Measurements from ENCODE around the gene POLH. TPM values are rescaled to one million over a fixed set of nuclear protein-coding genes. Genes with fewer than 3 reads are reported as not detected.

Gene POLH
- total RNA-seq, 1 experiment from 2014 or later: 28.4 TPM

DNA sequence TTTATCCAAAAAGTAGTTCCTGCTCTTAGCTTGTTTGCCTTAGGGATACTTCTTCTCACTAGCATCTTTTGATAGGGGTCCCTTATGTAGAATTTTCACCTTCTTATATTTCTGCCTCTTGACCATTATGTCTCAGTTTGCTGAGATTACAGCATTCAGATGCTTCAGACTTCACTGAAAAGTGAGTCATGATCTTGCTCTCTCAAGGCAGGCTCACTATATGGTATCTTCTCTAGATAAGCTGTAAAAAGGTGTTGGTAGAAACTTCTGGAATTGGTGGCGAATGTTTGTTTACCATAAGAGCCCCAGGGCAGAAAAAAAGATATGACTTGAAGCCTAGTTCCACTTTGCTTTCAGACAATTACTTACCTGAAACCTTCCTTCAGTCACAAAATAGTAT is 33.4 kb downstream of the POLH start:
- ChIA-PET POLR2A (no interaction called here), CTCF (no interaction called here)
- Histone ChIP-seq H3K4me3 (ENCODE audit: low read depth in 2 of 2, low read length in 2 of 2) (no peak overlapping the region), H3K27me3 (ENCODE audit: control insufficient read depth, insufficient read depth, low read length) (no peaks in the 10 kb centered on the region), H3K36me3 (ENCODE audit: control insufficient read depth, insufficient read depth, low read length) (peaks cover 19% of the 10 kb centered on the region), H3K27ac (ENCODE audit: low read length) (no peak overlapping the region), H3K9me3 (ENCODE audit: control insufficient read depth, insufficient read depth, low read depth, low read length) (no peaks in the 10 kb centered on the region), H3K4me1 (ENCODE audit: control insufficient read depth, insufficient read depth, low read length) (no peaks in the 10 kb centered on the region)
- intact Hi-C loops (cut with micrococcal nuclease; ENCODE audit: unreplicated experiment) (loop anchor here (5.0 kb wide), 1 partner anchor 468 kb away; no protein-coding TSS in a partner anchor), in situ Hi-C loops (cut with HindIII; ENCODE audit: low pct_unique_long_range_greater_than_20kb, low sequenced_read_pairs) (no loop called here)
- DNase-seq (ENCODE audit: low read depth, low spot score) (no peak), ATAC-seq (no peak)
- BruUV-seq (replicated peaks): no TSS peak
- TF ChIP-seq, protein P1, sequence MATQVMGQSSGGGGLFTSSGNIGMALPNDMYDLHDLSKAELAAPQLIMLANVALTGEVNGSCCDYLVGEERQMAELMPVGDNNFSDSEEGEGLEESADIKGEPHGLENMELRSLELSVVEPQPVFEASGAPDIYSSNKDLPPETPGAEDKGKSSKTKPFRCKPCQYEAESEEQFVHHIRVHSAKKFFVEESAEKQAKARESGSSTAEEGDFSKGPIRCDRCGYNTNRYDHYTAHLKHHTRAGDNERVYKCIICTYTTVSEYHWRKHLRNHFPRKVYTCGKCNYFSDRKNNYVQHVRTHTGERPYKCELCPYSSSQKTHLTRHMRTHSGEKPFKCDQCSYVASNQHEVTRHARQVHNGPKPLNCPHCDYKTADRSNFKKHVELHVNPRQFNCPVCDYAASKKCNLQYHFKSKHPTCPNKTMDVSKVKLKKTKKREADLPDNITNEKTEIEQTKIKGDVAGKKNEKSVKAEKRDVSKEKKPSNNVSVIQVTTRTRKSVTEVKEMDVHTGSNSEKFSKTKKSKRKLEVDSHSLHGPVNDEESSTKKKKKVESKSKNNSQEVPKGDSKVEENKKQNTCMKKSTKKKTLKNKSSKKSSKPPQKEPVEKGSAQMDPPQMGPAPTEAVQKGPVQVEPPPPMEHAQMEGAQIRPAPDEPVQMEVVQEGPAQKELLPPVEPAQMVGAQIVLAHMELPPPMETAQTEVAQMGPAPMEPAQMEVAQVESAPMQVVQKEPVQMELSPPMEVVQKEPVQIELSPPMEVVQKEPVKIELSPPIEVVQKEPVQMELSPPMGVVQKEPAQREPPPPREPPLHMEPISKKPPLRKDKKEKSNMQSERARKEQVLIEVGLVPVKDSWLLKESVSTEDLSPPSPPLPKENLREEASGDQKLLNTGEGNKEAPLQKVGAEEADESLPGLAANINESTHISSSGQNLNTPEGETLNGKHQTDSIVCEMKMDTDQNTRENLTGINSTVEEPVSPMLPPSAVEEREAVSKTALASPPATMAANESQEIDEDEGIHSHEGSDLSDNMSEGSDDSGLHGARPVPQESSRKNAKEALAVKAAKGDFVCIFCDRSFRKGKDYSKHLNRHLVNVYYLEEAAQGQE (IDR thresholded peaks at IDR 0.05; ENCODE audit: insufficient read depth in 1 of 2, low read depth in 2 of 2, low read length in 1 of 2): no peak
- TF ChIP-seq, protein P2, sequence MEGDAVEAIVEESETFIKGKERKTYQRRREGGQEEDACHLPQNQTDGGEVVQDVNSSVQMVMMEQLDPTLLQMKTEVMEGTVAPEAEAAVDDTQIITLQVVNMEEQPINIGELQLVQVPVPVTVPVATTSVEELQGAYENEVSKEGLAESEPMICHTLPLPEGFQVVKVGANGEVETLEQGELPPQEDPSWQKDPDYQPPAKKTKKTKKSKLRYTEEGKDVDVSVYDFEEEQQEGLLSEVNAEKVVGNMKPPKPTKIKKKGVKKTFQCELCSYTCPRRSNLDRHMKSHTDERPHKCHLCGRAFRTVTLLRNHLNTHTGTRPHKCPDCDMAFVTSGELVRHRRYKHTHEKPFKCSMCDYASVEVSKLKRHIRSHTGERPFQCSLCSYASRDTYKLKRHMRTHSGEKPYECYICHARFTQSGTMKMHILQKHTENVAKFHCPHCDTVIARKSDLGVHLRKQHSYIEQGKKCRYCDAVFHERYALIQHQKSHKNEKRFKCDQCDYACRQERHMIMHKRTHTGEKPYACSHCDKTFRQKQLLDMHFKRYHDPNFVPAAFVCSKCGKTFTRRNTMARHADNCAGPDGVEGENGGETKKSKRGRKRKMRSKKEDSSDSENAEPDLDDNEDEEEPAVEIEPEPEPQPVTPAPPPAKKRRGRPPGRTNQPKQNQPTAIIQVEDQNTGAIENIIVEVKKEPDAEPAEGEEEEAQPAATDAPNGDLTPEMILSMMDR (IDR thresholded peaks at IDR 0.05): no peak
- TF ChIP-seq TCF7L2 (IDR thresholded peaks at IDR 0.05; ENCODE audit: low read depth, low read length) (no peak), SIN3A (IDR thresholded peaks at IDR 0.05; ENCODE audit: borderline replicate concordance, insufficient read depth, low read depth, low read length) (no peak), POLR2AphosphoS5 (IDR thresholded peaks at IDR 0.05; ENCODE audit: low read depth, low read length) (no peak)

DNA sequence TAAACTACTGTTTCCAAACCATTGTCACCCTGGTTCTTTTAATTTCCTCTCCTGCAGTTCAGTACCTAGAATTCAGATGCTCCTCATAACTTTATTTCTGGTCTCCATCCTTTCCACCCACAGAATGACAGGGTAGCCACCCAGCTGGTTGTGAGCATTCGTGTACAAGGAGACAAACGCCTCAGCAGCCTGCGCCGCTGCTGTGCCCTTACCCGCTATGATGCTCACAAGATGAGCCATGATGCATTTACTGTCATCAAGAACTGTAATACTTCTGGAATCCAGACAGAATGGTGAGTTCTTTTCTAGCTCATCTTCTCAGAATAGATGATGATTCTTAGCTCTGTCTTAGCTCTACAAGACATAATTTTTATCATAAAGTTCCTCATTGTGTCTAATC is 34.4 kb downstream of the POLH start:
- POLR2A ChIA-PET: no interaction called here
- no peak overlapping the region for H3K4me3 ChIP-seq (ENCODE audit: low read depth in 2 of 2, low read length in 2 of 2)
- no peak for TF ChIP-seq POLR2AphosphoS5 (IDR thresholded peaks at IDR 0.05; ENCODE audit: low read depth, low read length)
- no peaks in the 10 kb centered on the region for H3K4me1 ChIP-seq (ENCODE audit: control insufficient read depth, insufficient read depth, low read length)
- in situ Hi-C loops (cut with HindIII; ENCODE audit: low pct_unique_long_range_greater_than_20kb, low sequenced_read_pairs): no loop called here
- CTCF ChIA-PET: no interaction called here
- intact Hi-C loops (cut with micrococcal nuclease; ENCODE audit: unreplicated experiment): no loop called here
- H3K27ac ChIP-seq (ENCODE audit: low read length): no peak overlapping the region
- no peak for ATAC-seq
- H3K9me3 ChIP-seq (ENCODE audit: control insufficient read depth, insufficient read depth, low read depth, low read length): no peaks in the 10 kb centered on the region
- H3K27me3 ChIP-seq (ENCODE audit: control insufficient read depth, insufficient read depth, low read length): no peaks in the 10 kb centered on the region
- DNase-seq (ENCODE audit: low read depth, low spot score): no peak
- no TSS peak for BruUV-seq (replicated peaks)
- peaks cover 16% of the 10 kb centered on the region; the same call in 1 of the 2 replicates for H3K36me3 ChIP-seq (ENCODE audit: control insufficient read depth, insufficient read depth, low read length)

DNA sequence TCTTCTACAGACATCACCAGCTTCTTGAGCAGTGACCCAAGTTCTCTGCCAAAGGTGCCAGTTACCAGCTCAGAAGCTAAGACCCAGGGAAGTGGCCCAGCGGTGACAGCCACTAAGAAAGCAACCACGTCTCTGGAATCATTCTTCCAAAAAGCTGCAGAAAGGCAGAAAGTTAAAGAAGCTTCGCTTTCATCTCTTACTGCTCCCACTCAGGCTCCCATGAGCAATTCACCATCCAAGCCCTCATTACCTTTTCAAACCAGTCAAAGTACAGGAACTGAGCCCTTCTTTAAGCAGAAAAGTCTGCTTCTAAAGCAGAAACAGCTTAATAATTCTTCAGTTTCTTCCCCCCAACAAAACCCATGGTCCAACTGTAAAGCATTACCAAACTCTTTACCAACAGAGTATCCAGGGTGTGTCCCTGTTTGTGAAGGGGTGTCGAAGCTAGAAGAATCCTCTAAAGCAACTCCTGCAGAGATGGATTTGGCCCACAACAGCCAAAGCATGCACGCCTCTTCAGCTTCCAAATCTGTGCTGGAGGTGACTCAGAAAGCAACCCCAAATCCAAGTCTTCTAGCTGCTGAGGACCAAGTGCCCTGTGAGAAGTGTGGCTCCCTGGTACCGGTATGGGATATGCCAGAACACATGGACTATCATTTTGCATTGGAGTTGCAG is 37.9 kb downstream of the POLH start:
- H3K27me3 ChIP-seq (ENCODE audit: control insufficient read depth, insufficient read depth, low read length): no peaks in the 10 kb centered on the region
- BruUV-seq (replicated peaks): no TSS peak
- no peak for DNase-seq (ENCODE audit: low read depth, low spot score)
- H3K27ac ChIP-seq (ENCODE audit: low read length): no peak overlapping the region
- in situ Hi-C loops (cut with HindIII; ENCODE audit: low pct_unique_long_range_greater_than_20kb, low sequenced_read_pairs) (no loop called here), intact Hi-C loops (cut with micrococcal nuclease; ENCODE audit: unreplicated experiment) (no loop called here)
- no peak for ATAC-seq
- H3K4me3 ChIP-seq (ENCODE audit: low read depth in 2 of 2, low read length in 2 of 2): no peak overlapping the region
- ChIA-PET POLR2A (interaction anchor here (0.6 kb wide), 1 partner anchor 497 kb away, joined by 3 read pairs; no protein-coding TSS in a partner anchor), CTCF (no interaction called here)
- TF ChIP-seq TCF7L2 (IDR thresholded peaks at IDR 0.05; ENCODE audit: low read depth, low read length) (no peak), POLR2AphosphoS5 (IDR thresholded peaks at IDR 0.05; ENCODE audit: low read depth, low read length) (no peak), SIN3A (IDR thresholded peaks at IDR 0.05; ENCODE audit: borderline replicate concordance, insufficient read depth, low read depth, low read length) (no peak)
- TF ChIP-seq, protein P1 (IDR thresholded peaks at IDR 0.05; ENCODE audit: insufficient read depth in 1 of 2, low read depth in 2 of 2, low read length in 1 of 2): no peak
- TF ChIP-seq, protein P2 (IDR thresholded peaks at IDR 0.05): no peak
- H3K36me3 ChIP-seq (ENCODE audit: control insufficient read depth, insufficient read depth, low read length): peaks cover 16% of the 10 kb centered on the region; the same call in 1 of the 2 replicates
- H3K4me1 ChIP-seq (ENCODE audit: control insufficient read depth, insufficient read depth, low read length): no peaks in the 10 kb centered on the region
- no peaks in the 10 kb centered on the region for H3K9me3 ChIP-seq (ENCODE audit: control insufficient read depth, insufficient read depth, low read depth, low read length)
